H9 (cell line): ENCODE results near the gene BRICD5. TPM values are rescaled to one million over a fixed set of nuclear protein-coding genes. Genes with fewer than 3 reads are reported as not detected.

ENCODE experiments used
- DNase-seq: peaks from one replicate; pipeline ENCODE4 v3.0.0-alpha.2; 2017
- H2AFZ ChIP-seq: one replicate; pipeline ENCODE4 v1.6.1; 2013; ENCODE audit warnings: mild to moderate bottlenecking, low read length, control low read depth, moderate library complexity
- H2AK5ac ChIP-seq: 2 replicates; pipeline ENCODE4 v1.6.1; 2013; ENCODE audit warnings: low read length, control low read depth, mixed read lengths; ENCODE audit not compliant: insufficient read length
- H2BK120ac ChIP-seq: one replicate; pipeline ENCODE4 v1.6.1; 2013; ENCODE audit warnings: low read depth, mild to moderate bottlenecking, low read length, control low read depth, inconsistent platforms; ENCODE audit not compliant: poor library complexity, severe bottlenecking
- H2BK12ac ChIP-seq: 2 replicates; pipeline ENCODE4 v1.6.1; 2013; ENCODE audit warnings: low read length, control low read depth, mixed read lengths, low read depth; ENCODE audit not compliant: insufficient read length
- H2BK15ac ChIP-seq: 2 replicates; pipeline ENCODE4 v1.6.1; 2013; ENCODE audit warnings: low read depth, low read length, control low read depth
- H2BK20ac ChIP-seq: one replicate; pipeline ENCODE4 v1.6.1; 2013; ENCODE audit warnings: low read depth, mild to moderate bottlenecking, low read length, control low read depth, inconsistent platforms; ENCODE audit not compliant: poor library complexity, severe bottlenecking
- H2BK5ac ChIP-seq: 2 replicates; pipeline ENCODE4 v1.6.1; 2013; ENCODE audit warnings: low read length, control low read depth, mixed read lengths; ENCODE audit not compliant: insufficient read length
- H3K14ac ChIP-seq: 2 replicates; pipeline ENCODE4 v1.6.1; 2013; ENCODE audit warnings: low read length, control low read depth; ENCODE audit not compliant: insufficient read depth
- H3K18ac ChIP-seq: 2 replicates; pipeline ENCODE4 v1.6.1; 2013; ENCODE audit warnings: low read depth, mild to moderate bottlenecking, mixed read lengths, low read length, control low read depth; ENCODE audit not compliant: insufficient read length
- H3K23ac ChIP-seq: 2 replicates; pipeline ENCODE4 v1.6.1; 2013; ENCODE audit warnings: low read length, control low read depth, mixed read lengths, low read depth; ENCODE audit not compliant: insufficient read length
- H3K23me2 ChIP-seq: 2 replicates; pipeline ENCODE4 v1.6.1; 2013; ENCODE audit warnings: low read depth, mild to moderate bottlenecking, mixed read lengths, low read length, control low read depth; ENCODE audit not compliant: insufficient read length, poor library complexity, severe bottlenecking
- H3K27ac ChIP-seq: 2 replicates; pipeline ENCODE4 v1.5.1; 2013; ENCODE audit warnings: low read length, control low read depth, mixed read lengths, low read depth; ENCODE audit not compliant: insufficient read length
- H3K27me3 ChIP-seq: 2 replicates; pipeline ENCODE4 v1.6.1; 2013; ENCODE audit warnings: low read length, control low read depth, inconsistent platforms; ENCODE audit not compliant: insufficient read depth
- H3K4ac ChIP-seq: 2 replicates; pipeline ENCODE4 v1.6.1; 2013; ENCODE audit warnings: low read depth, mild to moderate bottlenecking, control low read depth, inconsistent platforms, low read length, moderate library complexity
- H3K4me1 ChIP-seq: 2 replicates; pipeline ENCODE4 v1.6.1; 2013; ENCODE audit warnings: low read length, control low read depth, inconsistent platforms; ENCODE audit not compliant: insufficient read depth
- H3K4me2 ChIP-seq: 2 replicates; pipeline ENCODE4 v1.6.1; 2013; ENCODE audit warnings: low read length, control low read depth, mixed read lengths; ENCODE audit not compliant: insufficient read length, insufficient read depth
- H3K56ac ChIP-seq: 2 replicates; pipeline ENCODE4 v1.6.1; 2013; ENCODE audit warnings: low read depth, mild to moderate bottlenecking, mixed read lengths, low read length, control low read depth; ENCODE audit not compliant: insufficient read length
- H3K79me1 ChIP-seq: 2 replicates; pipeline ENCODE4 v1.6.1; 2013; ENCODE audit warnings: low read depth, mild to moderate bottlenecking, moderate library complexity, low read length, control low read depth, inconsistent platforms; ENCODE audit not compliant: insufficient read depth, poor library complexity, severe bottlenecking
- H3K79me2 ChIP-seq: 2 replicates; pipeline ENCODE4 v1.6.1; 2013; ENCODE audit warnings: low read length, control low read depth, inconsistent platforms; ENCODE audit not compliant: insufficient read depth
- H3K9ac ChIP-seq: 2 replicates; pipeline ENCODE4 v1.6.1; 2013; ENCODE audit warnings: low read length, control low read depth, mixed read lengths; ENCODE audit not compliant: insufficient read length; ENCODE audit errors: extremely low read depth
- H3K9me3 ChIP-seq: one replicate; pipeline ENCODE4 v1.6.1; 2013; ENCODE audit warnings: low read depth, low read length, inconsistent platforms; ENCODE audit not compliant: control insufficient read depth
- H3T11ph ChIP-seq: one replicate; pipeline ENCODE4 v1.6.1; 2013; ENCODE audit warnings: mild to moderate bottlenecking, low read length, control low read depth, inconsistent platforms
- H4K20me1 ChIP-seq: one replicate; pipeline ENCODE4 v1.6.1; 2013; ENCODE audit not compliant: control insufficient read depth, insufficient read length, insufficient read depth
- H4K5ac ChIP-seq: 2 replicates; pipeline ENCODE4 v1.6.1; 2013; ENCODE audit warnings: low read depth, mild to moderate bottlenecking, mixed read lengths, low read length, control low read depth; ENCODE audit not compliant: insufficient read length
- H4K8ac ChIP-seq: replicated peaks from 2 replicates; pipeline ENCODE4 v1.6.1; 2013; ENCODE audit warnings: low read length, control low read depth, mixed read lengths, low read depth; ENCODE audit not compliant: insufficient read length
- H4K91ac ChIP-seq: 2 replicates; pipeline ENCODE4 v1.6.1; 2013; ENCODE audit warnings: low read depth, mild to moderate bottlenecking, moderate library complexity, mixed read lengths, low read length, control low read depth; ENCODE audit not compliant: insufficient read length
- H3K27ac Mint-ChIP-seq, 3 experiments: 2 replicates in 2 of 3; 3 replicates in 1 of 3; pipeline ENCODE4 v1.8.0; 2020 to 2021; ENCODE audit warnings: mixed read lengths in 3 of 3, mild to moderate bottlenecking in 1 of 3, moderate library complexity in 1 of 3
- H3K27me3 Mint-ChIP-seq: 2 replicates; pipeline ENCODE4 v1.8.0; 2021; ENCODE audit warnings: low read depth, mild to moderate bottlenecking, moderate library complexity, mixed read lengths
- H3K36me3 Mint-ChIP-seq, 3 experiments: 2 replicates in 2 of 3; 3 replicates in 1 of 3; pipeline ENCODE4 v1.8.0; 2020 to 2021; ENCODE audit warnings: low read depth in 3 of 3, mixed read lengths in 3 of 3; ENCODE audit not compliant: insufficient read depth in 1 of 3
- H3K4me1 Mint-ChIP-seq, 2 experiments: 2 replicates each; pipeline ENCODE4 v1.8.0; 2020; ENCODE audit warnings: mixed read lengths in 2 of 2
- H3K4me3 Mint-ChIP-seq, 2 experiments: 2 replicates in 1 of 2; 3 replicates in 1 of 2; pipeline ENCODE4 v1.8.0; 2020 to 2021; ENCODE audit warnings: mild to moderate bottlenecking in 2 of 2, mixed read lengths in 2 of 2, moderate library complexity in 1 of 2
- H3K9me3 Mint-ChIP-seq, 2 experiments: 2 replicates in 1 of 2; 3 replicates in 1 of 2; pipeline ENCODE4 v1.8.0; 2020; ENCODE audit warnings: mild to moderate bottlenecking in 2 of 2, mixed read lengths in 2 of 2, moderate library complexity in 1 of 2
- whole genome bisulfite sequencing: extraction: QIAGEN DNeasy Blood & Tissue Kit; methylation state at CpG from one replicate; pipeline ENCODE4 v1.1.7; 2013; ENCODE audit warnings: missing lambda C conversion rate, low lambda C conversion rate, mixed read lengths; ENCODE audit not compliant: insufficient read length; ENCODE audit errors: extremely low coverage; 5-methylcytosine and 5-hydroxymethylcytosine counted together
- total RNA-seq: library from RNA; stranded (reverse); gene quantifications from 2 replicates; pipeline ENCODE4 v1.2.1, GENCODE V29; 2021
- TF ChIP-seq, protein P1 (sequence below): fragments of 200-600 bp; sonication (generic); conservative IDR thresholded peaks from 3 replicates; pipeline ENCODE4 v1.8.0; 2021; ENCODE audit warnings: antibody characterized with exemption, mild to moderate bottlenecking

Gene BRICD5
- total RNA-seq, 1 experiment from 2014 or later, result 11.9 TPM

DNA sequence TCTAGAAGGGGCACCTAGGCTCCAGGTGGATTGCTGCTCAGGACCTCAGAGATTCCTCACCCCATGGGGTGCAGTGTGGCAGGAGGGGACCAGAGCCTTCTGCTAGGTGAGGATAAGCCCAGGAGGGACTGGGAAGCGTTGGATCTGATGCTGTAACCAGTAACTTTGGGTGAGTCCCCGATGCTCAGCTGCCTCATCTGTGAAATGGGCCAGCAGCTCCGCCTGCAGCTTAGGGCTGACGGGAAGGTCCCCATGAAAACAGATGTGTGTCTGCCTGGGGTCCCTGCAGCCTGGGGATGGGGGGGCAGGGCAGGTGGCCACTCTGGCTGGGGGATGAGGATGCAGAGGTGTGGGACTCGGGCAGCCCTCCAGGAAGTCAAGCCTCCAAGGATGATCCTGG, 11.6 kb downstream of the BRICD5 start:
- DNase-seq, result no peak
- Histone ChIP-seq H3K56ac (no peak overlapping the region), H2AFZ (no peak overlapping the region), H3K23ac (no peak overlapping the region), H3K4ac (no peak overlapping the region), H3K79me2 (no peaks in the 10 kb centered on the region), H3K27ac (no peak overlapping the region), H3K23me2 (peaks cover 7% of the 10 kb centered on the region), H3K14ac (no peak overlapping the region), H3K9ac (no peak overlapping the region), H2BK15ac (no peak overlapping the region), H3K79me1 (no peaks in the 10 kb centered on the region), H2BK5ac (no peak overlapping the region), H2BK12ac (no peak overlapping the region), H4K20me1 (no peaks in the 10 kb centered on the region), H3T11ph (no peak overlapping the region), H4K91ac (no peak overlapping the region), H3K4me1 (no peaks in the 10 kb centered on the region), H3K18ac (no peak overlapping the region), H2AK5ac (no peak overlapping the region), H3K9me3 (no peaks in the 10 kb centered on the region), H3K27me3 (peaks cover 8% of the 10 kb centered on the region; the same call in 1 of the 2 replicates), H4K8ac (no peak overlapping the region), H3K4me2 (no peak overlapping the region), H2BK20ac (no peak overlapping the region), H2BK120ac (no peak overlapping the region), H4K5ac (no peak overlapping the region)
- H3K27me3 Mint-ChIP-seq, result peaks cover 65% of the 10 kb centered on the region
- H3K27ac Mint-ChIP-seq, result no peak overlapping the region
- no CpG with 5 or more reads among the region's 5 CpGs for WGBS
- H3K36me3 Mint-ChIP-seq, result no peaks in the 10 kb centered on the region
- H3K9me3 Mint-ChIP-seq, result peaks cover 0 to 5% of the 10 kb centered on the region in 2 experiments; a peak in 1 of 5 replicates
- TF ChIP-seq, protein P1, sequence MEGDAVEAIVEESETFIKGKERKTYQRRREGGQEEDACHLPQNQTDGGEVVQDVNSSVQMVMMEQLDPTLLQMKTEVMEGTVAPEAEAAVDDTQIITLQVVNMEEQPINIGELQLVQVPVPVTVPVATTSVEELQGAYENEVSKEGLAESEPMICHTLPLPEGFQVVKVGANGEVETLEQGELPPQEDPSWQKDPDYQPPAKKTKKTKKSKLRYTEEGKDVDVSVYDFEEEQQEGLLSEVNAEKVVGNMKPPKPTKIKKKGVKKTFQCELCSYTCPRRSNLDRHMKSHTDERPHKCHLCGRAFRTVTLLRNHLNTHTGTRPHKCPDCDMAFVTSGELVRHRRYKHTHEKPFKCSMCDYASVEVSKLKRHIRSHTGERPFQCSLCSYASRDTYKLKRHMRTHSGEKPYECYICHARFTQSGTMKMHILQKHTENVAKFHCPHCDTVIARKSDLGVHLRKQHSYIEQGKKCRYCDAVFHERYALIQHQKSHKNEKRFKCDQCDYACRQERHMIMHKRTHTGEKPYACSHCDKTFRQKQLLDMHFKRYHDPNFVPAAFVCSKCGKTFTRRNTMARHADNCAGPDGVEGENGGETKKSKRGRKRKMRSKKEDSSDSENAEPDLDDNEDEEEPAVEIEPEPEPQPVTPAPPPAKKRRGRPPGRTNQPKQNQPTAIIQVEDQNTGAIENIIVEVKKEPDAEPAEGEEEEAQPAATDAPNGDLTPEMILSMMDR, result no peak
- H3K4me1 Mint-ChIP-seq, result peaks cover 4% of the 10 kb centered on the region in 2 experiments; a peak in 1 of 4 replicates
- peak overlapping the region in 1 of 2 experiments; percentile 11; a peak in 1 of 5 replicates for H3K4me3 Mint-ChIP-seq
